IPS-NIHi7 (cell line): ENCODE data around the gene CWC27.

Source experiments
- DNase-seq: peaks from one replicate; pipeline ENCODE4 v3.0.0; 2012; ENCODE audit warnings: mixed read lengths; ENCODE audit errors: extremely low spot score

The CWC27 gene

GRCh38 chr5:64978546-64978945 lies 209.8 kb downstream of the CWC27 start:
- DNase-seq: no peak

GRCh38 chr5:64979531-64979930 lies 210.8 kb downstream of the CWC27 start:
- no peak for DNase-seq

GRCh38 chr5:64980176-64980575 lies 211.4 kb downstream of the CWC27 start:
- DNase-seq: no peak

- no peak for DNase-seq
These were observed 219.0 kb downstream of the CWC27 start for GRCh38 chr5:64987768-64988167.

GRCh38 chr5:65009207-65009606 lies 240.5 kb downstream of the CWC27 start:
- no peak for DNase-seq

- DNase-seq: no peak
These were observed 242.1 kb downstream of the CWC27 start for GRCh38 chr5:65010841-65011240.

GRCh38 chr5:65012301-65012892 lies 243.7 kb downstream of the CWC27 start:
- no peak for DNase-seq

GRCh38 chr5:65013166-65013565 lies 244.4 kb downstream of the CWC27 start:
- DNase-seq: no peak

- no peak for DNase-seq
These were observed 246.0 kb downstream of the CWC27 start for GRCh38 chr5:65014769-65015168.

- no peak for DNase-seq
These were observed 247.0 kb downstream of the CWC27 start for GRCh38 chr5:65015767-65016166.

GRCh38 chr5:65017636-65018035 lies 248.9 kb downstream of the CWC27 start:
- no peak for DNase-seq

- DNase-seq: no peak
These were observed 250.0 kb downstream of the CWC27 start for GRCh38 chr5:65018763-65019162.

GRCh38 chr5:65020492-65020891 lies 251.8 kb downstream of the CWC27 start:
- DNase-seq: no peak

GRCh38 chr5:65021527-65022226 lies 252.9 kb downstream of the CWC27 start:
- no peak for DNase-seq

GRCh38 chr5:65022932-65023331 lies 254.2 kb downstream of the CWC27 start:
- DNase-seq: no peak

- DNase-seq: no peak
These were observed 256.0 kb downstream of the CWC27 start for GRCh38 chr5:65024681-65025080.

GRCh38 chr5:65026816-65027548 lies 258.3 kb downstream of the CWC27 start:
- DNase-seq: no peak

GRCh38 chr5:65029178-65029577 lies 260.4 kb downstream of the CWC27 start:
- no peak for DNase-seq

GRCh38 chr5:65030056-65030455 lies 261.3 kb downstream of the CWC27 start:
- DNase-seq: no peak

GRCh38 chr5:65032250-65032649 lies 263.5 kb downstream of the CWC27 start:
- DNase-seq: no peak

GRCh38 chr5:65034029-65034812 lies 265.5 kb downstream of the CWC27 start:
- DNase-seq: no peak

- DNase-seq: peak; percentile 33
These were observed 266.1 kb downstream of the CWC27 start for GRCh38 chr5:65034813-65035209.
